ENCODE data around the gene GRIN1.

DNA sequence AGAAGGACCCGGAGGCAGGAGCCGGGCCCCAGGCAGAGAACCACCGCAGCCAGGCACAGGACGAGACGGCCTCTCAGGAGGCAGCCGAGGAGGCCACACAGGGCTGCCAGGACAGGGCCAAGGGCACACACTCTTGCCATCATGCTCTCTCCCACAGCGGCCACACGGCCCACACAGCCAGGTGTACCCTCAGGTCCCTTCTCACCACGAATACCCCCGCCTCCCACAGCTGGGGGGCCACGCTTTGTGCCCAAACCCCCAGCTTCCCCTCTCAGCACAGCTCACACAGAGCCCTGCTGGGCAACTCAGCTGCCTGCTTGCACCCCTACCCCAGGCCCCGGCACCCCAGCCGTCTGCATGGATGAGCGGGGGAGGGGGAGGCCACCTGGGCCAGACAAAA, 54.8 kb downstream of the GRIN1 start:
- TF ChIP-seq POLR2AphosphoS5 (IDR thresholded peaks at IDR 0.05; ENCODE audit: low read depth, low read length) (no peak), POLR2A (IDR thresholded peaks at IDR 0.05; ENCODE audit: low read depth, low read length) (no peak), POU2F2 (IDR thresholded peaks at IDR 0.05; ENCODE audit: low read depth, low read length) (no peak), TAF1 (IDR thresholded peaks at IDR 0.05; ENCODE audit: low read depth, low read length) (no peak), SPI1 (IDR thresholded peaks at IDR 0.05; ENCODE audit: low read depth, low read length) (no peak)
